A549 (cell line): ENCODE measurements around the gene SESN3. TPM values are rescaled to one million over a fixed set of nuclear protein-coding genes. Genes with fewer than 3 reads are reported as not detected.

Experiments used
- ATAC-seq, 2 experiments: fragments of 200-7000 bp in 1 of 2; fragments of >200 bp in 1 of 2; cut with Nextera tagmentation in 1 of 2; cut with Tn5 transposase in 1 of 2; 3 replicates each; pipeline versions ENCODE4 v1.8.0 to v1.9.1; 2018 to 2020; ENCODE audit warnings: mild to moderate bottlenecking in 1 of 2, moderate library complexity in 1 of 2
- CTCF ChIA-PET: fragments of 300-600 bp; sonication (Branson Sonifier 250); formaldehyde crosslinking; extraction: SDS; loops from one replicate; lab custom pipeline; 2021; ENCODE audit warnings: antibody characterized with exemption, inconsistent platforms; lab: Yijun Ruan, JAX
- POLR2A ChIA-PET: fragments of 350-600 bp; formaldehyde crosslinking; extraction: SDS; loops from one replicate; lab custom pipeline; 2021; ENCODE audit warnings: antibody characterized with exemption, inconsistent platforms; lab: Yijun Ruan, JAX
- DNase-seq, 2 experiments: peaks; one replicate each; pipeline versions ENCODE4 v3.0.0 to v3.0.0-alpha.2; 2011 to 2016; ENCODE audit warnings: low read depth in 1 of 2, low spot score in 1 of 2
- FAIRE-seq: peaks from 2 replicates; lab custom pipeline; 2011; peaks lifted over from hg19 to GRCh38; lab: Jason Lieb, UNC
- H3K27ac ChIP-seq, 2 experiments: fragments of >200 bp; sonication (Bioruptor Twin); formaldehyde crosslinking; 3 replicates each; pipeline ENCODE4 v1.5.1; 2016 to 2017
- H3K4me1 ChIP-seq: fragments of >200 bp; sonication (Bioruptor Twin); formaldehyde crosslinking; 3 replicates; pipeline ENCODE4 v1.6.1; 2016
- H3K4me2 ChIP-seq: fragments of >200 bp; sonication (Bioruptor Twin); formaldehyde crosslinking; 3 replicates; pipeline ENCODE4 v1.6.1; 2016
- H3K4me3 ChIP-seq: fragments of >200 bp; sonication (Bioruptor Twin); formaldehyde crosslinking; 3 replicates; pipeline ENCODE4 v1.5.1; 2016
- H3K9me3 ChIP-seq: fragments of >200 bp; sonication (Bioruptor Twin); formaldehyde crosslinking; 3 replicates; pipeline ENCODE4 v1.6.1; 2016
- EHF ChIP-seq: fragments of 250-450 bp; sonication (Bioruptor Pico); IDR thresholded peaks from 2 replicates; pipeline ENCODE4 v1.5.0; 2020; ENCODE audit warnings: mild to moderate bottlenecking
- ELK1 ChIP-seq: fragments of 150-350 bp; IDR thresholded peaks from 2 replicates; pipeline ENCODE4 v1.6.1; 2014; ENCODE audit warnings: low read depth, mild to moderate bottlenecking, low read length
- EP300 ChIP-seq, 2 experiments: fragments of >200 bp; sonication (Bioruptor Twin); formaldehyde crosslinking; IDR thresholded peaks; 2 replicates in 1 of 2; 3 replicates in 1 of 2; pipeline ENCODE4 v1.6.1; 2016 to 2017
- FOSL2 ChIP-seq, 2 experiments: fragments of 450-650 bp in 1 of 2; fragments of >200 bp in 1 of 2; sonication (Bioruptor Twin) in 1 of 2; formaldehyde crosslinking; IDR thresholded peaks; 2 replicates each; pipeline versions ENCODE4 v1.5.0 to v1.6.1; 2016 to 2020; ENCODE audit warnings: mild to moderate bottlenecking in 1 of 2, moderate library complexity in 1 of 2
- FOXS1 ChIP-seq: fragments of 250-450 bp; sonication (Bioruptor Pico); IDR thresholded peaks from 2 replicates; pipeline ENCODE4 v1.5.0; 2020; ENCODE audit warnings: mild to moderate bottlenecking, moderate library complexity
- GATA3 ChIP-seq: IDR thresholded peaks from 2 replicates; pipeline ENCODE4 v1.6.1; 2012; ENCODE audit warnings: borderline replicate concordance
- HEYL ChIP-seq: fragments of 250-450 bp; sonication (Bioruptor Pico); IDR thresholded peaks from 2 replicates; pipeline ENCODE4 v1.8.0; 2021; ENCODE audit warnings: mild to moderate bottlenecking, moderate library complexity
- HOXA7 ChIP-seq: fragments of 250-450 bp; sonication (Bioruptor Pico); IDR thresholded peaks from 2 replicates; pipeline ENCODE4 v1.5.0; 2020; ENCODE audit warnings: mild to moderate bottlenecking, moderate library complexity
- JUNB ChIP-seq: fragments of >200 bp; sonication (Bioruptor Twin); formaldehyde crosslinking; IDR thresholded peaks from 2 replicates; pipeline ENCODE4 v1.6.1; 2016
- KDM1A ChIP-seq: fragments of 200-600 bp; sonication (generic); IDR thresholded peaks from 2 replicates; pipeline ENCODE4 v1.6.1; 2016; ENCODE audit warnings: low read depth, mild to moderate bottlenecking
- KDM5A ChIP-seq: fragments of 200-600 bp; sonication (generic); IDR thresholded peaks from 2 replicates; pipeline ENCODE4 v1.6.1; 2016; ENCODE audit warnings: antibody characterized with exemption, mild to moderate bottlenecking
- MAFK ChIP-seq: fragments of 450-650 bp; IDR thresholded peaks from 2 replicates; pipeline ENCODE4 v1.6.1; 2014; ENCODE audit not compliant: partially characterized antibody
- MAZ ChIP-seq: fragments of 150-350 bp; IDR thresholded peaks from 2 replicates; pipeline ENCODE4 v1.6.1; 2014; ENCODE audit warnings: antibody characterized with exemption, low read depth, low read length, borderline replicate concordance
- NR3C1 ChIP-seq: fragments of >200 bp; sonication (Bioruptor Twin); formaldehyde crosslinking; IDR thresholded peaks from 3 replicates; pipeline ENCODE4 v1.6.1; 2017
- RAD21 ChIP-seq, 2 experiments: fragments of >200 bp in 1 of 2; sonication (Bioruptor Twin) in 1 of 2; formaldehyde crosslinking in 1 of 2; IDR thresholded peaks in 1 of 2; conservative IDR thresholded peaks in 1 of 2; 2 replicates in 1 of 2; 3 replicates in 1 of 2; pipeline ENCODE4 v1.6.1; 2012 to 2018; ENCODE audit warnings: inconsistent platforms in 1 of 2
- RARB ChIP-seq: fragments of 250-450 bp; sonication (Bioruptor Pico); IDR thresholded peaks from 2 replicates; pipeline ENCODE4 v1.8.0; 2021; ENCODE audit warnings: mild to moderate bottlenecking, moderate library complexity
- RFX5 ChIP-seq: fragments of 450-650 bp; IDR thresholded peaks from 2 replicates; pipeline ENCODE4 v1.7.1; 2014; ENCODE audit warnings: antibody characterized with exemption, mild to moderate bottlenecking, moderate library complexity
- RNF2 ChIP-seq: fragments of 200-600 bp; sonication (generic); IDR thresholded peaks from 2 replicates; pipeline ENCODE4 v1.6.1; 2016; ENCODE audit warnings: low read depth, mild to moderate bottlenecking, antibody characterized with exemption, moderate library complexity, borderline replicate concordance
- TP53 ChIP-seq: fragments of 250-450 bp; sonication (Bioruptor Pico); IDR thresholded peaks from 2 replicates; pipeline ENCODE4 v1.5.0; 2021; ENCODE audit warnings: mild to moderate bottlenecking, moderate library complexity
- ZSCAN20 ChIP-seq: fragments of 250-450 bp; sonication (Bioruptor Pico); IDR thresholded peaks from 2 replicates; pipeline ENCODE4 v1.8.0; 2022; ENCODE audit warnings: mild to moderate bottlenecking, moderate library complexity
- WGBS: methylation state at CpG from one replicate; pipeline ENCODE4 v1.1.6; 2017; ENCODE audit errors: missing lambda C conversion rate; 5-methylcytosine and 5-hydroxymethylcytosine counted together
- polyA plus RNA-seq, 4 experiments: library from polyadenylated mRNA; depleted of rRNA in 3 of 4; stranded (reverse); fragments of >200 nt; fragmentation: RNase III in 1 of 4; extraction: RNeasy Plus Mini Kit Qiagen cat#74134 plus additional on column Dnase treatment in 1 of 4; gene quantifications; 2 replicates in 3 of 4; 3 replicates in 1 of 4; pipeline ENCODE4 v1.2.3, GENCODE V29; 2011 to 2017
- TF ChIP-seq, protein P1 (sequence below): fragments of >200 bp; sonication (Bioruptor Twin); formaldehyde crosslinking; IDR thresholded peaks from 3 replicates; pipeline ENCODE4 v1.5.1; 2016
- TF ChIP-seq, protein P2 (sequence below): fragments of >200 bp; sonication (Bioruptor Twin); formaldehyde crosslinking; IDR thresholded peaks from 2 replicates; pipeline ENCODE4 v1.6.1; 2016

Gene SESN3
- polyA plus RNA-seq, 2 of the 4 experiments (the other 2 are of a cell fraction), result 0.35 to 3.6 TPM

- no peak for DNase-seq
Measured at GRCh38 chr11:95256321-95256779, 25.3 kb upstream of the SESN3 start.

DNA sequence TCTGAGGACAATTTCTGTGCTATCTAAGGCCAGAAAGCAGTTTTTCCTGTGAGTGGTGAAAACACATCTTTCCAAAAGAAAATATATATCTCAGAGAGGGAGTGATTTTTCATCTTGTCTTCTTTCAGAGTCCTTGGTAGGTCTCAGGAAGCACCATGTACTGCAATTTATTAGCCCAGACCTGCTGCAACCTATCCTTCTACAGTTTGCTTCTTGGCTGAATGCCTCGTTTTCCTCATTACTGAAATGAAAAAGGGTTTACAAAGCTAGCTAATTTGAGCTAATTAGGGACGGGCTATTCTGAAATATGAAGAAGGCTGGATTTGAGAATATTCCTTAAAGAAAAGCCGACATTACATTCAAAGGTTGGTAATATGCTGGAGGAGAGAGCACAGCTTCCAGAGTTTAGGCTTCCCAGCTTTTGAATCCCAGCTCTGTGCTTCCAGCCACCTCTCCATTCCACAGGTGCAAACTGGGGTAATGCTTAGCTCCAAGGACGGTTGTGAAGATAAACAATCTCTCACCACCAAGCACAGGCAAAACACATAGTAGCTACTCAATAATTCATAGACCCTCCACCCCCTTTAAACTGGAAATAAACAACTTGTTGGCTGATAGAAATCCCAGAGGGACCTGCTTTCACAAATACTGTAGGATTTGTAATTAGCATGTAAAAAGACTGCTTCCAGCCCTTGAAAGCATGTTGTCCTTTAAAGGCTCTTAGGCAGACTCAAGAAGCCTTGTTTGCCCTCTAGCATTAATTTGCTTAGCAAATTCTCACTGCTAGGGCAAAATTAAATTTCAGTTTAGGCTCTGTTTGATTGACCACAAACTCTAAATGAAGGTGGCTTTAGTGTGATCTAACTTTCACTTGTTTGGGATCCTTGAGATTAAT is 24.5 kb upstream of the SESN3 start:
- H3K27ac ChIP-seq, result no peak overlapping the region
- FAIRE-seq, result no peak
- 0 out of 3 replicates have a peak, but pooled peaks cover 5% of the 10 kb centered on the region for H3K4me1 ChIP-seq
- 69% methylated on average over 4 of the region's 4 CpGs for WGBS
- ATAC-seq, result no peak
- ChIA-PET POLR2A (interaction anchor here (1.3 kb wide), 1 partner anchor 24 kb away, joined by 4 read pairs; the partner anchor contains the start of gene SESN3), CTCF (interaction anchor here (0.5 kb wide), 1 partner anchor 12 kb away, joined by 3 read pairs; no protein-coding TSS in a partner anchor)
- H3K9me3 ChIP-seq, result no peaks in the 10 kb centered on the region
- no peak for DNase-seq
- no peak for TF ChIP-seq MAZ
- TF ChIP-seq RFX5, result no peak
- TF ChIP-seq RAD21 (conservative IDR thresholded peaks at IDR 0.05 in 1 of 2, IDR thresholded peaks at IDR 0.05 in 1 of 2), result no peak
- no peak for TF ChIP-seq RARB (CRISPR knock-in tag)
- TF ChIP-seq RNF2, result no peak
- no peak for TF ChIP-seq MAFK
- TF ChIP-seq FOSL2 (IDR thresholded peaks at IDR 0.05), result no peak
- TF ChIP-seq FOSL2 (CRISPR knock-in tag; IDR thresholded peaks at IDR 0.05), result no peak
- TF ChIP-seq FOXS1 (CRISPR knock-in tag), result no peak
- no peak for TF ChIP-seq HOXA7 (CRISPR knock-in tag)
- no peak for TF ChIP-seq EP300 (IDR thresholded peaks at IDR 0.05)
- no peak for TF ChIP-seq HEYL (CRISPR knock-in tag)
- TF ChIP-seq GATA3, result no peak
- TF ChIP-seq, protein P1, sequence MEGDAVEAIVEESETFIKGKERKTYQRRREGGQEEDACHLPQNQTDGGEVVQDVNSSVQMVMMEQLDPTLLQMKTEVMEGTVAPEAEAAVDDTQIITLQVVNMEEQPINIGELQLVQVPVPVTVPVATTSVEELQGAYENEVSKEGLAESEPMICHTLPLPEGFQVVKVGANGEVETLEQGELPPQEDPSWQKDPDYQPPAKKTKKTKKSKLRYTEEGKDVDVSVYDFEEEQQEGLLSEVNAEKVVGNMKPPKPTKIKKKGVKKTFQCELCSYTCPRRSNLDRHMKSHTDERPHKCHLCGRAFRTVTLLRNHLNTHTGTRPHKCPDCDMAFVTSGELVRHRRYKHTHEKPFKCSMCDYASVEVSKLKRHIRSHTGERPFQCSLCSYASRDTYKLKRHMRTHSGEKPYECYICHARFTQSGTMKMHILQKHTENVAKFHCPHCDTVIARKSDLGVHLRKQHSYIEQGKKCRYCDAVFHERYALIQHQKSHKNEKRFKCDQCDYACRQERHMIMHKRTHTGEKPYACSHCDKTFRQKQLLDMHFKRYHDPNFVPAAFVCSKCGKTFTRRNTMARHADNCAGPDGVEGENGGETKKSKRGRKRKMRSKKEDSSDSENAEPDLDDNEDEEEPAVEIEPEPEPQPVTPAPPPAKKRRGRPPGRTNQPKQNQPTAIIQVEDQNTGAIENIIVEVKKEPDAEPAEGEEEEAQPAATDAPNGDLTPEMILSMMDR, result no peak
- TF ChIP-seq JUNB, result no peak
- no peak for TF ChIP-seq EHF
- TF ChIP-seq ELK1, result no peak
- TF ChIP-seq, protein P2, sequence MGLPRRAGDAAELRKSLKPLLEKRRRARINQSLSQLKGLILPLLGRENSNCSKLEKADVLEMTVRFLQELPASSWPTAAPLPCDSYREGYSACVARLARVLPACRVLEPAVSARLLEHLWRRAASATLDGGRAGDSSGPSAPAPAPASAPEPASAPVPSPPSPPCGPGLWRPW, result no peak
- TF ChIP-seq TP53 (CRISPR knock-in tag), result no peak
- no peak for TF ChIP-seq NR3C1
- no peak for TF ChIP-seq KDM5A
- no peak overlapping the region for H3K4me3 ChIP-seq
- H3K4me2 ChIP-seq, result no peak overlapping the region

More at GRCh38 chr11:95256321-95256779, 25.3 kb upstream of the SESN3 start:
- Histone ChIP-seq H3K27ac (no peak overlapping the region), H3K4me3 (no peak overlapping the region), H3K4me1 (0 out of 3 replicates have a peak, but pooled peaks cover 5% of the 10 kb centered on the region), H3K9me3 (no peaks in the 10 kb centered on the region), H3K4me2 (no peak overlapping the region)
- CTCF ChIA-PET, result no interaction called here
- ATAC-seq (no peak), FAIRE-seq (no peak)
- WGBS, result 71% methylated on average over 9 of the region's 9 CpGs
- POLR2A ChIA-PET, result no interaction called here
- TF ChIP-seq KDM1A (no peak), MAFK (peak; percentile 19), KDM5A (no peak), ZSCAN20 (CRISPR knock-in tag) (no peak)
- TF ChIP-seq, all 56 proteins: peak for 1
